Measurements from ENCODE around the gene KRTAP5-7. TPM values are rescaled to one million over a fixed set of nuclear protein-coding genes. Genes with fewer than 3 reads are reported as not detected.

KRTAP5-7 gene
- total and polyA plus RNA-seq, 2 of the 13 experiments (the other 11 are each of a cell fraction or from before 2014, with no cell fraction given) = 0.54 TPM; not detected in 1

DNA sequence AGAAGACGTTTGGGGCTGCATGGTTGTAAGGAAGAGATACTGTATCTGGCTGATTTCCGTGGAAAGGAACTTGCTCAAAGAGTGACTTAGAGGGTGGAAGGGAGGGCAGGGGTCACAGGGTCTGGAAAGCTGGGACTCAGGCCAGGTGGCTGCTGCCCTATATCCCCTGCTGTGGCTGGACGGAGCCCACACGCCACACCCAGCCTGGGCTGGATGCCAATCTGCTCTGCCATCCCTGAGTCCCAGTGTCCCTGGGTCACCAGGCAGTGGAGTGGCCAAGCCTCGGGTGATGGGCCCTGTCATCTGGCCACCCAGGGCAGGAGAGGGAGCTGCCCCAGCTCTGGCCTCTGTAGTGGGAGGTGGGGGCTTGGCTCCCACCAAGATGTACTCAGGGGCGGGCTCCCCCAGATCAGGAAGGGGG, 26.5 kb upstream of the KRTAP5-7 start:
- intact Hi-C loops (cut with micrococcal nuclease; ENCODE audit: unreplicated experiment) = no loop called here
- POLR2A ChIA-PET = no interaction called here

More for the DNA sequence above, 26.5 kb upstream of the KRTAP5-7 start:
- BruUV-seq (replicated peaks) = no TSS peak
- 70% methylated on average over 4 of the region's 6 CpGs for WGBS (ENCODE audit: low lambda C conversion rate)
- DNase-seq (ENCODE audit: low spot score) (no peak), FAIRE-seq (no peak), ATAC-seq (no peak)
- Histone ChIP-seq H3K36me3 (replicated peaks in 1 of 2; ENCODE audit: control insufficient read depth in 1 of 2, insufficient read depth in 2 of 2, low read length in 2 of 2) (peaks cover 16 to 49% of the 10 kb centered on the region in 2 experiments; a peak in 4 of 5 replicates), H3K4me2 (ENCODE audit: low read depth, low read length) (no peak overlapping the region), H3K27ac (ENCODE audit: extremely low read length, insufficient read depth, low read length) (no peak overlapping the region), H2AFZ (ENCODE audit: low read length) (no peak overlapping the region), H4K20me1 (ENCODE audit: insufficient read depth, low read length) (no peaks in the 10 kb centered on the region), H3K4me1 (ENCODE audit: insufficient read depth, low read length) (no peaks in the 10 kb centered on the region), H3K79me2 (ENCODE audit: insufficient read depth, low read length) (no peaks in the 10 kb centered on the region), H3K9ac (ENCODE audit: insufficient read depth, low read depth, low read length) (no peak overlapping the region), H3K9me3 (ENCODE audit: low read length) (no peaks in the 10 kb centered on the region), H3K4me3 (replicated peaks in 1 of 3; ENCODE audit: insufficient read depth in 1 of 3, low read depth in 2 of 3, low read length in 3 of 3) (no peak overlapping the region), H3K27me3 (ENCODE audit: control insufficient read depth in 1 of 2, insufficient read depth in 2 of 2, low read length in 2 of 2) (no peaks in the 10 kb centered on the region)
- TF ChIP-seq GABPA (IDR thresholded peaks at IDR 0.05; ENCODE audit: low read depth, low read length) (no peak), GABPA (CRISPR knock-in tag; IDR thresholded peaks at IDR 0.05; ENCODE audit: low read depth) (no peak), DMTF1 (CRISPR knock-in tag; IDR thresholded peaks at IDR 0.05) (no peak), ZNF83 (CRISPR knock-in tag; IDR thresholded peaks at IDR 0.05; ENCODE audit: borderline replicate concordance) (no peak), TP53 (CRISPR knock-in tag; conservative IDR thresholded peaks at IDR 0.05) (no peak), ZSCAN25 (CRISPR knock-in tag; IDR thresholded peaks at IDR 0.05) (no peak), ZSCAN31 (CRISPR knock-in tag; IDR thresholded peaks at IDR 0.05; ENCODE audit: low read depth) (no peak), ZNF546 (CRISPR knock-in tag; conservative IDR thresholded peaks at IDR 0.05) (no peak)
- CTCF ChIA-PET (ENCODE audit: low intra/inter-chr PET ratio, low total read pairs) = no interaction called here
- in situ Hi-C loops (cut with HindIII; ENCODE audit: extremely low pct_ligation_motif_present, low pct_unique_long_range_greater_than_20kb) = no loop called here
